Measurements from ENCODE around the gene BEAN1. TPM values are rescaled to one million over a fixed set of nuclear protein-coding genes. Genes with fewer than 3 reads are reported as not detected.

The BEAN1 gene
- total RNA-seq, 1 experiment from 2014 or later, result not detected

DNA sequence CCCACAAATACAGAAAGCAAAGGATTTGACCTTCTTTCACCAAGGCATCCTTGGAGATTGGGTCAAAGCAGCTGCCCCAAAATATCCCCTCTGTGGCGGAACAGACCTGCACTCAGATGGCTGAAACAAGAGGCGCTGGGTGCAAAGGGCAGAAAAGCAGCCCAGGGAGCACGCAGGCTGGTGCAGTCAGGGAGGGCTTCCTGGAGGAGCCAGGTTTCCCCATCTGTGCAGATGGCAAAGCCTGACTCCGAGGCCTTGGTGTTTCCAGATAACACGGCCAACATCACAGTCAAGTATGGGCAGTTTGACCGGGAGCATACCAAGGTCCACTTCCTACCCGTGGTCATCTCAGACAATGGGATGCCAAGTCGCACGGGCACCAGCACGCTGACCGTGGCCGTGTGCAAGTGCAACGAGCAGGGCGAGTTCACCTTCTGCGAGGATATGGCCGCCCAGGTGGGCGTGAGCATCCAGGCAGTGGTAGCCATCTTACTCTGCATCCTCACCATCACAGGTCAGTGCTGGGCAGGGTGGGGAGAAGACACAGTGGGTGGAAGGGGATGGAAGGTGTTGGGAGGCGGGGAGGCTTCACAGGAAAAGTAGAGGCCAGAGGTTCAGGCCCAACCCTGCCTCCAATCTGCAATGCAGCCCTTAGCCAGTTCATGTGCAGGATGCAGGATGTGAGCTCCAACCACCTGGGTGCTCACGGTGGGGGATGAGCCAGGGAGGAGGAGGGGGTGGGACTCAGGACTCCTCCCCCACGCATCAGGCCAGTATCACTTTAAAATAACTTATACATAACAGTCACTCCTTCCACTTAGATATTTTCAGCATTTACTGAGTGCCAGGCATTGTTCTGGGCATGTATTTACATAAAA lies 26.4 kb upstream of the BEAN1 start:
- Histone ChIP-seq H3K36me3 (ENCODE audit: control insufficient read depth, insufficient read depth, low read length) (no peaks in the 10 kb centered on the region), H3K27me3 (ENCODE audit: control insufficient read depth, insufficient read depth, low read length) (no peaks in the 10 kb centered on the region), H3K27ac (ENCODE audit: low read length) (no peak overlapping the region), H3K9me3 (ENCODE audit: control insufficient read depth, insufficient read depth, low read depth, low read length) (no peaks in the 10 kb centered on the region), H3K4me1 (ENCODE audit: control insufficient read depth, insufficient read depth, low read length) (no peaks in the 10 kb centered on the region), H3K4me3 (ENCODE audit: low read depth in 2 of 2, low read length in 2 of 2) (no peak overlapping the region)
- no peak for ATAC-seq
- in situ Hi-C loops (cut with HindIII; ENCODE audit: low pct_unique_long_range_greater_than_20kb, low sequenced_read_pairs), result no loop called here
- intact Hi-C loops (cut with micrococcal nuclease; ENCODE audit: unreplicated experiment), result loop anchor here (10.0 kb wide), 1 partner anchor 204 kb away; the partner anchor contains the start of gene CMTM3
- ChIA-PET POLR2A (no interaction called here), CTCF (no interaction called here)
- no TSS peak for BruUV-seq (replicated peaks)
- TF ChIP-seq, protein P1, sequence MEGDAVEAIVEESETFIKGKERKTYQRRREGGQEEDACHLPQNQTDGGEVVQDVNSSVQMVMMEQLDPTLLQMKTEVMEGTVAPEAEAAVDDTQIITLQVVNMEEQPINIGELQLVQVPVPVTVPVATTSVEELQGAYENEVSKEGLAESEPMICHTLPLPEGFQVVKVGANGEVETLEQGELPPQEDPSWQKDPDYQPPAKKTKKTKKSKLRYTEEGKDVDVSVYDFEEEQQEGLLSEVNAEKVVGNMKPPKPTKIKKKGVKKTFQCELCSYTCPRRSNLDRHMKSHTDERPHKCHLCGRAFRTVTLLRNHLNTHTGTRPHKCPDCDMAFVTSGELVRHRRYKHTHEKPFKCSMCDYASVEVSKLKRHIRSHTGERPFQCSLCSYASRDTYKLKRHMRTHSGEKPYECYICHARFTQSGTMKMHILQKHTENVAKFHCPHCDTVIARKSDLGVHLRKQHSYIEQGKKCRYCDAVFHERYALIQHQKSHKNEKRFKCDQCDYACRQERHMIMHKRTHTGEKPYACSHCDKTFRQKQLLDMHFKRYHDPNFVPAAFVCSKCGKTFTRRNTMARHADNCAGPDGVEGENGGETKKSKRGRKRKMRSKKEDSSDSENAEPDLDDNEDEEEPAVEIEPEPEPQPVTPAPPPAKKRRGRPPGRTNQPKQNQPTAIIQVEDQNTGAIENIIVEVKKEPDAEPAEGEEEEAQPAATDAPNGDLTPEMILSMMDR (IDR thresholded peaks at IDR 0.05), result no peak
- TF ChIP-seq, protein P2, sequence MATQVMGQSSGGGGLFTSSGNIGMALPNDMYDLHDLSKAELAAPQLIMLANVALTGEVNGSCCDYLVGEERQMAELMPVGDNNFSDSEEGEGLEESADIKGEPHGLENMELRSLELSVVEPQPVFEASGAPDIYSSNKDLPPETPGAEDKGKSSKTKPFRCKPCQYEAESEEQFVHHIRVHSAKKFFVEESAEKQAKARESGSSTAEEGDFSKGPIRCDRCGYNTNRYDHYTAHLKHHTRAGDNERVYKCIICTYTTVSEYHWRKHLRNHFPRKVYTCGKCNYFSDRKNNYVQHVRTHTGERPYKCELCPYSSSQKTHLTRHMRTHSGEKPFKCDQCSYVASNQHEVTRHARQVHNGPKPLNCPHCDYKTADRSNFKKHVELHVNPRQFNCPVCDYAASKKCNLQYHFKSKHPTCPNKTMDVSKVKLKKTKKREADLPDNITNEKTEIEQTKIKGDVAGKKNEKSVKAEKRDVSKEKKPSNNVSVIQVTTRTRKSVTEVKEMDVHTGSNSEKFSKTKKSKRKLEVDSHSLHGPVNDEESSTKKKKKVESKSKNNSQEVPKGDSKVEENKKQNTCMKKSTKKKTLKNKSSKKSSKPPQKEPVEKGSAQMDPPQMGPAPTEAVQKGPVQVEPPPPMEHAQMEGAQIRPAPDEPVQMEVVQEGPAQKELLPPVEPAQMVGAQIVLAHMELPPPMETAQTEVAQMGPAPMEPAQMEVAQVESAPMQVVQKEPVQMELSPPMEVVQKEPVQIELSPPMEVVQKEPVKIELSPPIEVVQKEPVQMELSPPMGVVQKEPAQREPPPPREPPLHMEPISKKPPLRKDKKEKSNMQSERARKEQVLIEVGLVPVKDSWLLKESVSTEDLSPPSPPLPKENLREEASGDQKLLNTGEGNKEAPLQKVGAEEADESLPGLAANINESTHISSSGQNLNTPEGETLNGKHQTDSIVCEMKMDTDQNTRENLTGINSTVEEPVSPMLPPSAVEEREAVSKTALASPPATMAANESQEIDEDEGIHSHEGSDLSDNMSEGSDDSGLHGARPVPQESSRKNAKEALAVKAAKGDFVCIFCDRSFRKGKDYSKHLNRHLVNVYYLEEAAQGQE (IDR thresholded peaks at IDR 0.05; ENCODE audit: insufficient read depth in 1 of 2, low read depth in 2 of 2, low read length in 1 of 2), result no peak
- TF ChIP-seq TCF7L2 (IDR thresholded peaks at IDR 0.05; ENCODE audit: low read depth, low read length) (no peak), SIN3A (IDR thresholded peaks at IDR 0.05; ENCODE audit: borderline replicate concordance, insufficient read depth, low read depth, low read length) (no peak), POLR2AphosphoS5 (IDR thresholded peaks at IDR 0.05; ENCODE audit: low read depth, low read length) (no peak)
- DNase-seq (ENCODE audit: low read depth, low spot score), result no peak

DNA sequence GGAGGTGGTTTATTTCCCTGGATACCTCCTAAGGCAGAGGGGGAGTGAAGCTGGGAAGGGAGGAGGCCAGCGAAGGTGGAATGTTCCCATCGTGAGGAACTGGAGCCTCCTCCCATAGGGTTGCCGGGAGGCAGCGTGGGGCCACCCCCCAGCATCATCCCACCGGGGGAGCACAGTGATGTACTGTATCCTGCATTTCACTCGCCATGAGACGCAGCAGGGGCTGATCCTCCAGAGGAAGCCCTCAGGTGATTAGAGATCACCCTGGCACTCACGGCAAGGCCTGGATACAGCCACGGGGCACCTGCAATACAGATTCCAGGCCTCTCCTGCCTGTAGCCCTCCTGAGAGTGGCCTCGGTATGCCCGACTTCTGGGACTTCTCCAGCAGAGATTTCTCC lies 25.5 kb upstream of the BEAN1 start:
- no peak for TF ChIP-seq POLR2AphosphoS5 (IDR thresholded peaks at IDR 0.05; ENCODE audit: low read depth, low read length)
- H3K27ac ChIP-seq (ENCODE audit: low read length), result no peak overlapping the region
- no peaks in the 10 kb centered on the region for H3K9me3 ChIP-seq (ENCODE audit: control insufficient read depth, insufficient read depth, low read depth, low read length)
- no peaks in the 10 kb centered on the region for H3K36me3 ChIP-seq (ENCODE audit: control insufficient read depth, insufficient read depth, low read length)
- BruUV-seq (replicated peaks), result no TSS peak
- in situ Hi-C loops (cut with HindIII; ENCODE audit: low pct_unique_long_range_greater_than_20kb, low sequenced_read_pairs) (no loop called here), intact Hi-C loops (cut with micrococcal nuclease; ENCODE audit: unreplicated experiment) (loop anchor here (10.0 kb wide), 1 partner anchor 203 kb away; the partner anchor contains the start of gene CMTM3)
- H3K27me3 ChIP-seq (ENCODE audit: control insufficient read depth, insufficient read depth, low read length), result no peaks in the 10 kb centered on the region
- no peak for DNase-seq (ENCODE audit: low read depth, low spot score)
- no peak for ATAC-seq
- no peak overlapping the region for H3K4me3 ChIP-seq (ENCODE audit: low read depth in 2 of 2, low read length in 2 of 2)
- CTCF ChIA-PET, result no interaction called here
- no peaks in the 10 kb centered on the region for H3K4me1 ChIP-seq (ENCODE audit: control insufficient read depth, insufficient read depth, low read length)
- POLR2A ChIA-PET, result no interaction called here

DNA sequence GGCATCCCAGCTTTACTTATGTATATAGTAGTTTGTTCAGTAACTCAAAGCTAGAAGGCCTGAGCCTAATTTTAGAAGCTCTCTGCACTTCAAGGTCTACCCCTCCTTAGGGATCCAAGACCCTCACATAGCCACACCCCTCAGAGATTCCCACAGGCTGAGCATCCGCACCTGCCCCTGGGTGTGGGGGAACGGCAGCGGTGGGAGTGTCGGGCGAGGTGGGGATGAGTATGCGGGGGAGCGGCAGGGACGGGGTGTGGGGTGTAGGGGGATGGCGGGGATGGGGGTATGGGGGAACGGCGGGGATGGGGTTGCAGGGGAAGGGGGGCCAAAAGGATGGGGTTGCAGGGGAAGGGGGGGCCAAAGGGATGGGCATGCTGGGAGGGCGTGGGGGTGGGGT lies 24.9 kb upstream of the BEAN1 start:
- intact Hi-C loops (cut with micrococcal nuclease; ENCODE audit: unreplicated experiment), result loop anchor here (10.0 kb wide), 1 partner anchor 203 kb away; the partner anchor contains the start of gene CMTM3
- ChIA-PET CTCF (no interaction called here), POLR2A (no interaction called here)
- Histone ChIP-seq H3K4me1 (ENCODE audit: control insufficient read depth, insufficient read depth, low read length) (no peaks in the 10 kb centered on the region), H3K27ac (ENCODE audit: low read length) (no peak overlapping the region), H3K9me3 (ENCODE audit: control insufficient read depth, insufficient read depth, low read depth, low read length) (no peaks in the 10 kb centered on the region), H3K36me3 (ENCODE audit: control insufficient read depth, insufficient read depth, low read length) (no peaks in the 10 kb centered on the region), H3K4me3 (ENCODE audit: low read depth in 2 of 2, low read length in 2 of 2) (no peak overlapping the region), H3K27me3 (ENCODE audit: control insufficient read depth, insufficient read depth, low read length) (no peaks in the 10 kb centered on the region)
- BruUV-seq (replicated peaks), result no TSS peak
- TF ChIP-seq, protein P2 (IDR thresholded peaks at IDR 0.05; ENCODE audit: insufficient read depth in 1 of 2, low read depth in 2 of 2, low read length in 1 of 2), result no peak
- TF ChIP-seq, protein P1 (IDR thresholded peaks at IDR 0.05), result no peak
- TF ChIP-seq TCF7L2 (IDR thresholded peaks at IDR 0.05; ENCODE audit: low read depth, low read length) (no peak), POLR2AphosphoS5 (IDR thresholded peaks at IDR 0.05; ENCODE audit: low read depth, low read length) (no peak), SIN3A (IDR thresholded peaks at IDR 0.05; ENCODE audit: borderline replicate concordance, insufficient read depth, low read depth, low read length) (no peak)
- in situ Hi-C loops (cut with HindIII; ENCODE audit: low pct_unique_long_range_greater_than_20kb, low sequenced_read_pairs), result no loop called here
- no peak for DNase-seq (ENCODE audit: low read depth, low spot score)
- no peak for ATAC-seq

Measured in Panc1 (cell line).